PFSK-1 (cell line): ENCODE results near the gene ADGRG2.

Source experiments
- FOXP2 ChIP-seq: optimal IDR thresholded peaks from 2 replicates; pipeline ENCODE3; 2011; ENCODE audit warnings: borderline replicate concordance, control low read depth, inconsistent platforms; ENCODE audit not compliant: insufficient read depth; ENCODE audit errors: extremely low read length, extremely low read depth
- POLR2AphosphoS5 ChIP-seq: IDR thresholded peaks from 2 replicates; pipeline ENCODE4 v1.6.1; 2012; ENCODE audit warnings: low read depth, mild to moderate bottlenecking, control low read depth, low read length, moderate library complexity
- REST ChIP-seq, 2 experiments: IDR thresholded peaks; 2 replicates each; pipeline versions ENCODE4 v1.6.1 to v1.8.0; 2011 to 2012; ENCODE audit warnings: low read depth in 2 of 2, low read length in 2 of 2, control low read depth in 1 of 2, inconsistent platforms in 1 of 2, mild to moderate bottlenecking in 1 of 2, moderate library complexity in 1 of 2; ENCODE audit not compliant: insufficient read depth in 1 of 2
- SIN3A ChIP-seq: IDR thresholded peaks from 2 replicates; pipeline ENCODE4 v1.6.1; 2012; ENCODE audit warnings: mild to moderate bottlenecking, low read length, moderate library complexity, borderline replicate concordance; ENCODE audit not compliant: insufficient read depth
- TAF1 ChIP-seq: IDR thresholded peaks from 2 replicates; pipeline ENCODE4 v1.6.1; 2012; ENCODE audit warnings: low read length, control low read depth, borderline replicate concordance; ENCODE audit not compliant: insufficient read depth

ADGRG2 gene

GRCh38 chrX:19091596-19091995 is 30.7 kb downstream of the ADGRG2 start:
- TF ChIP-seq REST (IDR thresholded peaks at IDR 0.05; ENCODE audit: insufficient read depth in 1 of 2, low read depth in 2 of 2, low read length in 2 of 2) (no peak), TAF1 (no peak), SIN3A (no peak), FOXP2 (no peak), POLR2AphosphoS5 (no peak)

- TF ChIP-seq TAF1 = no peak
- no peak for TF ChIP-seq SIN3A
- no peak for TF ChIP-seq POLR2AphosphoS5
- no peak for TF ChIP-seq REST (IDR thresholded peaks at IDR 0.05; ENCODE audit: insufficient read depth in 1 of 2, low read depth in 2 of 2, low read length in 2 of 2)
- no peak for TF ChIP-seq FOXP2
Measured at GRCh38 chrX:19089555-19090040, 32.7 kb downstream of the ADGRG2 start.

GRCh38 chrX:19086102-19086772 is 36.0 kb downstream of the ADGRG2 start:
- no peak for TF ChIP-seq POLR2AphosphoS5
- TF ChIP-seq TAF1 = no peak
- TF ChIP-seq FOXP2 = no peak
- no peak for TF ChIP-seq SIN3A
- no peak for TF ChIP-seq REST (IDR thresholded peaks at IDR 0.05; ENCODE audit: insufficient read depth in 1 of 2, low read depth in 2 of 2, low read length in 2 of 2)

GRCh38 chrX:19085666-19086065 is 36.6 kb downstream of the ADGRG2 start:
- TF ChIP-seq REST (IDR thresholded peaks at IDR 0.05; ENCODE audit: insufficient read depth in 1 of 2, low read depth in 2 of 2, low read length in 2 of 2) (no peak), POLR2AphosphoS5 (no peak), SIN3A (no peak), FOXP2 (no peak)
